Activated CD8-positive, alpha-beta memory T cell treated with anti-CD3 and anti-CD28 coated beads for 24 hours (primary cell): ENCODE data around the gene MRPL24.

Source experiments
- DNase-seq: peaks from one replicate; pipeline ENCODE4 v3.0.0-alpha.2; 2020

MRPL24 gene

DNA sequence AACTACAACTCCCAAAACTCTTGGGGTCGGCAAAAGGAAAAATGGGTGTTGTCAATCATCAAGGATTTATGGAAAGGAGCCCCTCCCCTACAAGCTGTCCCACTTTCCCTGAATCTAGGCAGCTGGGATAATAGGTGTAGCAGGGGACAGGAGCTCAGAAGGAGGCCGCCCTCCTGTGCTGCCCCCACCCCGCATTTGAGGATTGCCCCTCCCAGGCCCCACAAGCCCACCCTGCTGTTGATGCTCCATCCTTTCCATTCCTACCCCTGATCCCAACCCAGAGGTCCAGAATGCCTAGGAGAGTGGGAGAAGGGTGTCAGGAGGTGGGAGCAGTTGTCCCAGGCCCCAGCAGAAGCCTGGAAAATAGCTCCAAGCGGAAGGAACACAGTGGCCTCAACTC lies 1.9 kb upstream of the MRPL24 start:
- DNase-seq: no peak

DNA sequence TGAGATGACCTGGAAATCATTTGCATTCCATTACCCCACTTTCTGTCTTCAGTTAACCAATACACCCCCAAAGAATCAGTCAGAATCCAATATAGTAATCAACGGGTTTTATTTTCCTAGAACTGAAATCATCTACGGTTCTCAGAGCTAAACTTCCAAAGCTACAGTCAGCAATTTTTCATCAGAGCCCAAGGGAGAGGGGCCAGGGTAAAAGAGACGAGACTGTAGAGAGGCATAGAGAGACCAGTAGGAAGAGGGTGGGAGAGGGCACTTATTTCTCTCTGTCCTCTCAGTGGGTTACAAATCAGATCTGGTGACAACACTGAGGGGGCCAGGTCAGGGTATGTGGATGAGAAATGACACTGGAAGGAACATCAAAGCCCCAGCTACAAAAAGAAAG lies 1.1 kb upstream of the MRPL24 start:
- no peak for DNase-seq

DNA sequence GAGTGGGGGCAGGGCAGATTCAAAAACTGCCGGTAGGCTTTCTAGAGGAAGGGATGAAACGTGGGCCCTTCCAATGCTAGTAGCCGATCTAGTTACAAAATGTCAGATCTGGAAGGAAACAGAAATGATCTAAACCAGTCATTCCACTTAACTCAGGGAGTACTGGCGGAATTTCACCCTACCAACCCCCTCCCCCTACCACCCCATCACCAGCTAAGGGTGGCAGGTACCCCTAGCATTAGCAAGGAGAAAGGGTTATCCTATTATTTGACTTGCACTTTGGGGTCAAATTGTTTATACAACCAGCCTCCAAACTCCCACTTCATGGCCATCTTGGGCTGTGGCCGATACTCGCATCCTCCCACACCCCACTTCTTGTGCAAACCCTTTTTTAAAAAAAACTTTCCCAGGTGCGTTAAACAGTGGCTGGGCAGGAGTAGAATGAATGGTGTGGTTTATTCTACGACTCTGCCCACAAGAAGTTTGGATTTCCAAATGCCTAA lies 644 bp upstream of the MRPL24 start:
- no peak for DNase-seq

DNA sequence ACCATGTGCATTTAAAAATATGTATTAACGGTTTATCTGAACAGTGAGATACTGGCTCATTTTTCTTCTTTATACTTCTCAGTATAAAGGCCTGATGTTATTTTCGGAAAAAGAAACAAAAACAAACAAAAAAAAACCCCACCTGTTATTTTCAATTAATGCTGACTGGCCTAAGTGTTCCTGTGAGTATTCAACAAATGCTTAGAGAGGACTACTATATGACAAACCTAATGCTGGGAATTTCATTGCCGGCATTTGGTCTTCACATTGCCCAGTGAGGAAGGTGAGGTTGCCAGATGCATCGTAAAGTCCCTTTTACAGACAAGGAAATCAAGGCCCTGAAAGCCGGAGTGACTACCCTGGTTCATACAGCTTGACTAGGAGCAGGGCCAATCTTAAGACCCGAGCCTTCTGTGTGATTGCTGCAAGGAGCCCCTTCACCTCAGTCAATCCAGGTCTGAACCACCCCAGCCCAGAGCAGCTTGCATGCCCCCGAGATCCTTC lies 599 bp downstream of the MRPL24 start:
- no peak for DNase-seq

DNA sequence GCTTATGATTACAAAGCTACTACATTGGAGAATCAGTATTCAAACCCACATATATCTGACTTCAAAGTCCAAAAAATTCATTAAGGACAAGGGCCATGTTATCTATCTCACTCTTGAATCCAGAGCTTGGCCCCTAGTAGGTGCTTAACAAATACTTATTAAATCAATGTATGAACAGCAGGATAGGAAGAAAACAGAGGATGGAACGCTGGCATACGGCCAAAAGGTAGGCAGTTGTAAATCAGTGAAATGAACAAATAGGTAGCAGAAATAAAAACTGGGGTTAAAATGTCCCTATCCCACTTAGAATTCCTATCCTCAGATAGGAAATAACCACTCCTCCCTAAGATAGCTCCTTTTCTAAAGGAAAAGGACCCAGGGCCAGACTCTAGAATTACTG lies 2.0 kb downstream of the MRPL24 start:
- no peak for DNase-seq

DNA sequence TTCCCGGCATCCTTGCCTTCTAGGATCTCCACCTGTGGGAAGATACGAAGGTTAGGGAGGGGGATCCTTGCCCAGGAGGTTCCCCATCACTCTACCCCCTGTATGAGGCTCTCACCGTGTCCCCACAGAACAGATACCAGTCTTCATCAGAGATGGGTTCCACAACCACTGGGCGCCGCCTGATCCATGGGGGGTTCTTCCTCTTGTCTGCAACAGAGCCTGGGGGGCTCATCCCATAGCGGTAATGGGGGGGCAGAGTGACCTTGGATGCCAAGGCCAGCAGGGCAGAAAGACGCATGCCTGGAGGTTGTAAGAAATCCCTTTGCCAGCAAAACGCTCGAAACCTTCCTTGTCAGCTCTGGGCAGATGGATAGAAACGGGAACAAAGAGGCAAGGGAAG lies 2.5 kb downstream of the MRPL24 start:
- DNase-seq: no peak

DNA sequence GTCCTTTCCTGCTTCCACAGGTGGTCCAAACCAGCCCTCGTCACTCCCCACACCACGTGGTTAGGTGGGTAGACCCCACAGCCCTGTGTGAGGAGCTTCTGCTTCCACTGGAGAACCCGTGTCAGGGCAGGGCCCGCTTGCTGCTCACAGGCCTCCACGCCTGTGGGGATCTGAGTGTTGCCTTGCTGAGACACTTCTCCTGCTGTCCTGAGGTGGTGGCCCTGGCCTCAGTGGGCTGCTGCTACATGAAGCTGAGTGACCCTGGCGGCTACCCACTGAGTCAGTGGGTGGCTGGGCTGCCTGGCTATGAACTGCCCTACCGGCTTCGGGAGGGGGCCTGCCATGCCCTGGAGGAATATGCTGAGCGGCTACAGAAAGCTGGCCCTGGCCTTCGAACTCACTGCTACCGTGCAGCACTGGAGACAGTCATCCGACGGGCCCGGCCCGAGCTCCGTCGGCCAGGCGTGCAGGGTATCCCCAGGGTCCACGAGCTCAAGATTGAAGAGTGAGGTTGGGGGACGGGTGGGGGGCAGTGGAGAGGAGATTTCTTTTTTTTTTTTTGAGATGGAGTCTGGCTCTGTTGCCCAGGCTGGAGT lies 6.8 kb downstream of the MRPL24 start:
- DNase-seq: no peak

DNA sequence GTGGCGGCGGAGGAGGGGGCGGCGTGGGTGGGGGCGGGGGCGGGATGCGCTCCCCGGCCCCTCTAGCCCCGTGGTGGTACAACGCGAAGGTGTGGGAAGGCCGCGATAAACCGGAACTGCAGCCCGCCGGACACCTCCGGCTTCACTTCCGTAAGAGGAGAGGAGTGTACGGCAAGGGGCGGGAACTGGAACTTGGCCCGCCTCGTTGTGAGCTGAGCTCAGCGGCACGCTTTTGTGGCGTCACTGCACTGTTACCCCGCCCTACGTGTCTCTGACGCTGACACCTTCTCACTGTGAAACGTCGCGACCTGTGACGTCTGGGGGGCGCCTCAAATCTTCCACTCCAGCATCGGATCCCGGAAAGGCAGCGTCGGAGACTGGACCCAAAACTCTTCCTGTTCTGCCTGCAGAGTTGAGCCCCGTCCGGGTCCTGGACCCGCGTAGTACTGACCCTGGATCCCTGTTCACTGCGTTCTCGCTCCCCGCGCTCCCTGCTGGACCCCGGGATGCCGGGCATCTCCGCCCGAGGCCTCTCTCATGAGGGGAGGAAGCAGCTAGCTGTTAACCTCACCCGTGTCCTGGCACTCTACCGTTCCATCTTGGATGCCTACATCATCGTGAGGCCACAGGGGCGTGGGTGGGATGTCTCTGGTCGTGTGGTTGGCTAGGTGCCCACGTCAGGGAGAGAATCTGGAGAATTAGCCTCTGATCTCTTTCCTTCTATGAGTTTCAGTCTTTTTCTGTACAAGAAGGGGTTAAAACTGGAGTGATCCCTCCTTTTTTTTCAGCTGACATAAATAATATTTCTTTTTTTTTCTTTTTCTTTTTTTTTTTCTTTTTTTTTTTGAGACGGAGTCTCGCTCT lies 12.1 kb downstream of the MRPL24 start, which contains the start of gene ISG20L2:
ISG20L2 (minus strand) TSS at position 168 of the 864 bp plus-strand sequence. CDS start 1,114 bp downstream, outside the sequence.
- DNase-seq: peak; percentile 94

DNA sequence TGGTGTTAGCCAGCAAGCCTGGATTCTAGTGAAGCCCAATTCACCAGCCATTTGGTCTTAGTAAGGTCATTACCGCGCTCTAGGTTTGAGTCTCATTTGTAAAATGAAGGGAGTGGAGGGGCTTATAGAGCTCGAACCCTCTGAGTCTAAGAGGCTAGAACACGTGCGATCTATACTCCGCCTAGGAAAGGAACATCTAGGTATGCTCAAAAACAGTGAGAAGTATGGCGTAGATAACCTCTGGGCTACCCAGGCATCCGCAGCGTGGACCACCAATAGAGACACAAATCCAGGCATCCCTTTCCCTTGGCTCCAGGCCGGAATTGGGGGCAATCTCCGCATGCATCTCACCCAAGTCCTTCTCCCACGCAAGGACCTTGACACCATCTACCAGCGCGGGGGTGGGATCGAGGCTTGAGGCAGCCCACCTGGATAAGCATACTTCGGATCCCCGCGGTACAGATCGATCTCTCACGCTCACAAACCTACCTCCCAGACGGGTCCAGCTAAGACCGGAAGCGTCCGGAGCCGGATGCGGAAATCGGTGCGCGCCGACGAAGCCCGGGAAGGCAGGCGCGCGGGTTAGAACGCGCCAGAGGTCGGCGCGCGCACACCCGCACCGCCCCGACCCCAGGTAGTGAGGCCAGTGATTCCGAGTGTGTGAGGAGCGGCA lies 12.8 kb downstream of the MRPL24 start, which contains the start of gene METTL25B:
METTL25B (plus strand) TSS at position 544 of the 673 bp plus-strand sequence. CDS start 636 bp downstream, outside the sequence.
- peak; percentile 91 for DNase-seq

DNA sequence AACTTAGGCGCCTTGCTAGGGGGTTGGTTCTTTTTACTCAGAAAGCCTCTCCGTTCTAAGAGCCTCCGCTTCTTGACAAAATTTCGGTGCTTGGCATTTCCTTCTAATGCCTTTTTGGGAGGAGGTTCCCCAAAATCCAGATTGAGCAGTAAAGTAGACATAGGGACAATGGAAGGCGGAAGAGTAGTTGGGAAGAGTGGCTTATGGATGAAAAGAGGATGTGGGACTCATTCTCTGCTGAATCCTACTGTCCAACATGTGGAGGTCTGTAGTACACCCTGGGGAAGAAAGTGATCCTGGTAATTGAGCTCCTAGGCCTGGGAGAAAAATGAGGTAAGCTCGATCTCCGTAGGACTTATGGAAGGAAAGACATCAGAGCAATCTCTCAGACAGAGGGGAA lies 13.4 kb downstream of the MRPL24 start:
- DNase-seq: no peak

DNA sequence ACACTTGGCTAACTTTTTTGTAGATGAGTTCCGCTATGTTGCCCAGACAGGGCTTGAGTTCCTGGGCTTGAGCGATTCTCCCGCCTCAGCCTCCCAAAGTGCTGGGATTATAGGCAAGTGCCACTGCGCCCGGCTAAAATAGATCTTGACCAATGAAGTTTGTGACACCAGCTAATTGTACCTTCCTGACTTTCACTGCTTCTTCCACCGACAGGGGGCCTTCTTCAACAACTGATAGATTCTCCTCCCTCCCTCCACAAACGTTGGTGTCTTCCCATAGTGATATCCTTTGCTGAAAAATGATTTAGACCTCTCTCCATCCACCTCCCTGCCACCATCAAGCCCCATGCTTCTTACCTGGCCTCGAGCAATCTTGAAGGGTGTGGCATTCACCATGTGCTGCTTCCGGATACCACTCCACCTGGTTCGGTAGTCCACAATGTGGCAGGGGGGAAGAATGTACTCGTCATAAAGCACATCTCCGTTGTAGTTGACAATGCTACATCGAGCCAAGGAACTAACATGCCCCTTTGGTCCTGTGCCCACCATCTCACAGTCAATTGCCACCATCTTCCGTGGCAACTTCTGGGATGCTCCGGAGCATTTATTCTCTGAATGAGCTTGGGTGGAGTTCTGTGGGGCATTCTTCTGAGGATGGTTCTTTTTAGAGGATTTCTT lies 14.2 kb downstream of the MRPL24 start:
- DNase-seq: peak; percentile 79

DNA sequence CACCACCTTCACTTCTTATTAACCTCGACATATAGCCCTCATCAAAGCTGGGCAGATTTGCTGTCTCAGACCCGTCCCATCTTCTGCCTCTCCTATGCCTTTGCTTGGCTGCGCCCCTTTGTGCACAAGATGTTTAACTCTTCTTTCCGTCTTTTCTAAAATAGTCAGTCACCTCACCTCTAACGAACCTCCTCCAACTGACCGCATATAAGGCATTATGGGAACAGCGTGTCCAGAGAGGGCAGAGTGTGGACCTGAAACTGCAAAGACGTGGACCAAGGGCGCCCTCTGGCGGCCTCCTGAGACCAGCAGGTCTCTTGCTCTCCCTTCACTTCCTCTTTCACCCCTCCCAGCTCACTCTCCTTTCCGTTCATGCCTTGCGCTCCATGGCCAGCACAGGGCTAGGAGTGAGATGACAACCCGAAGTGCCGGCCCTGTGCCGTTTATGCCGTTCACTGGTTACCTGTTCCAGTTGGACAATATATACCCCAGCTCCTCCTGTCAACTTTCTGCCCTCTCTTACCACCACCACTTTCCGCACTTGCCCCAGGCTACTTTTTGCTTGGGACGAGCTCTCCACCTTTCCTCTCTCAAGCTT lies 15.1 kb downstream of the MRPL24 start:
- DNase-seq: peak; percentile 89

DNA sequence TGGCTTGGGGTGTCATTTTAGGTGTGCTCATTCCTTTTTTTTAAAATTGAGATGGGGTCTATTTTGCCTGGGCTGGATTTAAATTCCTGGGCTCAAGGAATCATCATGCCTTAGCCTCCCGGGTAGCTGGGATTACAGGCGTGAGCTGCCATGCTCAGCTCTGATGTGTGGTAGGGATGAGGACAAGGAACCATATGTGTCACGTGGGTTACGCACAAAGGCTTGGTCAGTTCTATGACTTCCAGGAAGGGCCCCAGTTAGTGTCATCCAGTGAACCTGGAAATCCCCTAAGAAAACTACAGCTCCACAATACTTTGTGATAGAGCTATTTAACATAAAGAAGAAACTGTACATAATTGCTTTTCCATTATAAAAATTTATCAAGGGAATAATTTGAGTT lies 19.4 kb downstream of the MRPL24 start:
- no peak for DNase-seq

DNA sequence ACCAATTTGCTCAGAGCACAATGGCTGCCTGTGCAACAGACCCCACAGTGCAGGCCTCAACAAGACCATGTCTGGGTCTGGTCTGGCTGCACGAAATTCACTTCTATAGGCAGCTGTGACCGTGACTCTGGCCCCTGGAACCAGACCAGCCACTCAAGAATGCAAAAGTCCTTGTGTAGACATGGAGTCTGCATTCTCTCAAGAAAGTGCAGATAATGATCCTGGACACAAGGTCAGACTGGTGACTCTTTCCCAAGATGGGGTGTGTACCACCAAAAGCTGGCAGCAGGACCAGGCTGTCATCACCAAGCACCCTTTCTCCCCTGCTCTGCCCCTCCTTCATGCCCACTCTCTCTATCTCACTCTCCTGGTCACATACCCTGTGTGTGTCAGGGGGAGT lies 19.8 kb downstream of the MRPL24 start:
- DNase-seq: no peak

DNA sequence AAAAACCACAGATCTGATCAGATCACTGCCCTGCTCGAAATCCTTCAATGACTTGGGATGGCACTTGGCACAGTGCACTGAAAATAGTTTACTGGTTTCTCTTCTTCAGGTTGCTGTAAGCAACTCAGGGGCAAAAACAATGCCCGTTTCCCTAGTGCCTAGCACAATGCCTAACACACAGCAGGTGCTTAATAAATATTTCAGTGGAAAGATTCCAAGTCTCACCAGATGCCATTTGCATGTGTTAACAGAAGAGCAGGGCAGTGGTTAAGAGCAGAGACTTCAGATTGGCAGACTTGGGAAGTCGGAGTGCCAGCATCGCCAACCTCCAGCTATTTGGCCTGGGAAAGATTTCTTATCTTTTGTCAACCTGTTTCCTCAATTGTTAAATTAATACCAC lies 23.5 kb downstream of the MRPL24 start:
- DNase-seq: no peak

DNA sequence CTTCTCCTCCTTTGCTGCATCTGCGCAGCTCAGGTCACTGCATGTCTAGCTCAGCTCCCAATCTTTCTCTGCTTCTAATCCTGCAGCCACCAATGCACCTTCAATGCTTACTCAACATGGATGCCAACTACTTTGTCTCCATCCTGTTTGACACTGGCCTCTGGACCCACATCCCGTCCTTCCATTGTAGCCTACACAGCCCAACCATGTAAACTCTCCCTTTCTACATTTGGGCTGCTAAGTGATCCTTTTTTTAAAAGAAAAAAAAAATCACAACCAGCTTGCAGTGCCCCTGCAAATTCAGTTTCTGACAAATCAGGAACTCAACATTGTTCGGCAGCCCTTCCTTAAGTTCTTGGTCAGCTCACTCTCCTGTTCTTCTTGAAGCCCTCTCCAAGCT lies 26.1 kb downstream of the MRPL24 start:
- DNase-seq: no peak

DNA sequence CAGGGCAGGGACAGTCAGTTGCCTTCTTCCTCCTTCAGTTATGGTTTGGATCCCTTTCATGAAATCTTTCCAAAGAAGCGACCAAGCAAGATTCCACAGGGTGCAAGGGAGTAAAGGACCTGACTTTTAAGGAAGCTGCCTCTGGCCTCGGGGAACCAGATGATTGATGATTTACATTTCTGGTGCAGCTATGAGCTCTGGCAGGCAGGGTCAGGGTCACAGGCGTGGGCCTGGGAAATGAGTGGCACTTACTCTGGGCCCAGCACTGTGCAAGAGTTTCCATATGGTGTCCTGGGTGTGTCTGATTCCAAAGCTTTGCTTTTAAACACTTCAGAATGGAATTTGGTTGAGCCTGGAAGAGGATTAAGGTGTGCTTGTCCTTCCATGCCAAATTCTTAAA lies 28.3 kb downstream of the MRPL24 start:
- no peak for DNase-seq

DNA sequence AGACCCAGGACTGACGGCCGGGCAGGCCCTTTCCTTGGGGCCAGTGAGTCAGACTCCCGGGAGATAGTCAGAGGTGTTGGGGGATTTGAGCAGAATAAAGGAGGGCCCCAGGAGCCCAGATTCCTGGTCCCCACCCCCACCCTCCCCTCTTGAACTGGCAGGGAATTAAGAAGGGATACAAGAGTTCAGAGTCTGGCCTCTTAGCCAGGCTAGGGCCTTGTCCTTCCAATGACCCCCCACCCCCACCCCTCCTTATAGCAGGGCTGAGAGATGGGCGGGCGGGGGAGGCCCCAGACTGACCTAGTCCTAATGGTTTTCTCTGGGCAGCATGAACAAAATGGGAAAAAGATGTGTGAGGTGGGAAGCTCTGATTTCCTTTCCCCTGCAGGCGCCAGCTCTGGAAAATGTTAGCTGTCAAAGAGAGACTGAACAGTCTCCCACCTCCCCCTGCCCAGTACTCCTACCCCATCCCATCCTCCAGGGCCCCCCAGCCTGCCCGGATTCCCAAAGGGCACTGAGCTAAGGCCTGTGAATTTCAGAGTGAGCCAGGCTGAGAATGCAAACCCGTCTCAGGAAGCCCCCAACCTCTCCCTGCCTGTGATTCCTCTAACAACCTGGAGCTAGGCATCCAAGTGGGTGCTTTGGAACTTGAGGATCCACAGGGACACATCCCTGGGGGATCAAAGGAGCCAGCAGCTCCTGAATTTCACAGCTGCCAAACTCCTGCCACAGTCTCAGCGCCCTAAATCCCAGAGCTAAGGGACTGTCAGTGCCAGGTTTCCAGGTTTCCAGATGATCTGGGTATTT lies 29.7 kb downstream of the MRPL24 start:
- no peak for DNase-seq

DNA sequence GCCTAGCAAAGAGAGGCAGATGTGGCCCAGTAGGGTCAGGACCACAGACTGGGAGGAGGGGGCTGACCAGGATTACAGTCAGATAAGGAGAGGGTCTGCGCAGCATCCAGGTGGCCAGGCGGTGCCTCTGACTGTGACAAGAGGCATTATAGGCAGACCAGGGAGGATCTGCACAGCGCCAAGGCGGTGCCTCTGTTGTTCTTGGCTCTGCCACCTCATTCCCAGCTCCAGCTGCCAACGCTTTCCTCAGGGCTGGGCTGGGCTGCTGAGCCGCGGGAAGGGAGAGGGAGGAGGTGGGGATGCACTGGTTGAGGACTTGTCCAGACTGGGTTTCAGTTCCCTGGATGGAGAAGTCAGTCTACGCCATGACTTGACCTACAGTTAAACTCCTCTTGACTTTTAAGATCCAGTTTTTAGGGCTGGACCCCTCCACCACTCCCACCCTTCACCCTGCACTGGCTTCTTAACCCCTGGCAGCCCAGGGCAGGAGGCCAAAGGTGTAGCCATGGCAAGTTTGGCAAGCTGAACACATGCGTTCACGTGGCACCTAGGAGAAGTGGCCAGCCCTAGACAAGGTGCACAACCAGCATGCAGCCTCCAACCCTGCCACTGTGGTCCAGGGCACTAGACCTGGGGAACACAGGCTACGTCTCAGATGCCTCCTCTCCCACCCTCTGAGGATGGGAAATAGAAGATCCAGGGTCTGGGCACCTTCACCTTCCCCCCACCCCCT lies 31.0 kb downstream of the MRPL24 start:
- no peak for DNase-seq

DNA sequence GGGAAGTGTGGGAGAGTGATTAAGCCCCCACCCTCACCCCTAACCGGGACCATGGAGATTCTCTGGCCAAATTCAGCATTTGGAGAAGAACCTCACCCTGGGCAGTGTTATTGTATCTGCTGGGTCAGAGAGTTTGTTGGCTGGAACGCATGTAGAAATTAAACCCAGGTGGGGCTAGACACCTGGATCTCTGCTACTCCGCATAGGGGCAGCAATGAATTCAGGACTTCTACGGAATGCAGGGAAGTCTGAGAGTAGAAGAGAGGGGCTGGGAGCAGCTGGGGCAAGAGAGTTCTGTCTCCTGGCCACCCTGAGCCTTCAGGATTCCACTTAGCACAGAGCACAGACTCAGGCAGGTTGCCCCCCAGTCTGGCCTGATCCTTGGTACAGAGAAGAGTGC lies 31.9 kb downstream of the MRPL24 start:
- no peak for DNase-seq

DNA sequence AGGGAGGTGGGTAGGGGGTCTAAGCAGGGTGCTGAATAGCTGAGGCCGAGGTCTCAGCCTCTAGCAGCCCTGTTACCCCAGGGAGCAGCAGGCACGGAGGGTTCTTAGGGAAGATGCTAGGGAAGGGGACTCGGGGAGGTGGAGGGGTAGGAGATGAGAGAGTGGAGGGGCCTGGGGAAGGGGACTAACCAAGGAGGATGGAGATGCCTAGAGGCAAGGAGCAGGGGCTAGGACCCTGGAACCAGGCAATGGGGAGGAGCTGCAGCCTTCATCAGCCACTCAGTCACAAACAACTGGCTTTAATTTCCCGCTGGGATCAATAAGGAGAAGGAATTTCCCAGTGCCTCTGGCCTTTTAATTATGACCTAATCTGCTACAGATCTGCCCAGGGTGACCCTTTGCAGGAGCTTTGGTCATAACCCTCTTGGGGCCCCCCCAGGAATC lies 32.6 kb downstream of the MRPL24 start:
- no peak for DNase-seq
